CD14-positive monocyte (primary cell): Measurements from ENCODE around the gene ATP2B1. TPM values are rescaled to one million over a fixed set of nuclear protein-coding genes. Genes with fewer than 3 reads are reported as not detected.

ENCODE experiments used
- DNase-seq, 3 donors: peaks; one replicate each; pipeline ENCODE4 v3.0.0-alpha.2; 2011 to 2022
- H2AFZ ChIP-seq: 2 replicates; pipeline ENCODE4 v1.6.0; 2012; ENCODE audit warnings: mild to moderate bottlenecking, low read depth, low read length, inconsistent platforms; ENCODE audit not compliant: insufficient read depth, poor library complexity, severe bottlenecking
- H3K27ac ChIP-seq, 2 donors: 1 replicate in 1 of 2; 2 replicates in 1 of 2; pipeline ENCODE4 v1.5.1; 2012 to 2013; ENCODE audit warnings: low read length in 2 of 2, control low read depth in 1 of 2, inconsistent platforms in 1 of 2, low read depth in 1 of 2, mild to moderate bottlenecking in 1 of 2
- H3K27me3 ChIP-seq, 2 donors: one replicate each; pipeline versions ENCODE4 v1.6.0 to v1.6.1; 2011 to 2013; ENCODE audit warnings: low read length in 2 of 2; ENCODE audit not compliant: control insufficient read depth in 2 of 2, insufficient read depth in 2 of 2
- H3K36me3 ChIP-seq, 2 donors: replicated peaks in 1 of 2; 1 replicate in 1 of 2; 2 replicates in 1 of 2; pipeline versions ENCODE4 v1.5.1 to v1.6.1; 2012 to 2013; ENCODE audit warnings: low read length in 2 of 2, control low read depth in 1 of 2, inconsistent platforms in 1 of 2, mild to moderate bottlenecking in 1 of 2; ENCODE audit not compliant: insufficient read depth in 2 of 2, control insufficient read depth in 1 of 2
- H3K4me1 ChIP-seq, 2 donors: 1 replicate in 1 of 2; 2 replicates in 1 of 2; pipeline versions ENCODE4 v1.5.1 to v1.6.1; 2012 to 2013; ENCODE audit warnings: low read length in 2 of 2, control low read depth in 1 of 2, inconsistent platforms in 1 of 2, mild to moderate bottlenecking in 1 of 2, moderate library complexity in 1 of 2; ENCODE audit not compliant: insufficient read depth in 2 of 2, control insufficient read depth in 1 of 2
- H3K4me2 ChIP-seq: replicated peaks from 2 replicates; pipeline ENCODE3; 2012; ENCODE audit warnings: low read length, moderate library complexity, mild to moderate bottlenecking; ENCODE audit not compliant: poor library complexity, severe bottlenecking; ENCODE audit errors: extremely low read depth
- H3K4me3 ChIP-seq, 3 experiments: fragments of 200-600 bp in 1 of 3; sonication (generic) in 1 of 3; replicated peaks in 1 of 3; 1 replicate in 2 of 3; 2 replicates in 1 of 3; pipeline ENCODE4 v1.5.1; 2011 to 2013; ENCODE audit warnings: low read length in 3 of 3, mild to moderate bottlenecking in 3 of 3, control low read depth in 2 of 3, low read depth in 2 of 3, inconsistent platforms in 1 of 3, moderate library complexity in 1 of 3
- H3K79me2 ChIP-seq: 2 replicates; pipeline ENCODE4 v1.6.0; 2012; ENCODE audit warnings: mild to moderate bottlenecking, control low read depth, inconsistent platforms, low read length, moderate library complexity; ENCODE audit not compliant: insufficient read depth
- H3K9ac ChIP-seq: 2 replicates; pipeline ENCODE4 v1.6.0; 2017; ENCODE audit warnings: low read length, mild to moderate bottlenecking; ENCODE audit not compliant: insufficient read depth, poor library complexity, severe bottlenecking
- H3K9me3 ChIP-seq, 2 donors: replicated peaks in 1 of 2; 1 replicate in 1 of 2; 2 replicates in 1 of 2; pipeline versions ENCODE4 v1.5.1 to v1.6.1; 2012 to 2013; ENCODE audit warnings: low read length in 2 of 2, control low read depth in 1 of 2; ENCODE audit not compliant: control insufficient read depth in 1 of 2, insufficient read depth in 1 of 2
- H4K20me1 ChIP-seq: 2 replicates; pipeline ENCODE4 v1.6.0; 2012; ENCODE audit warnings: mild to moderate bottlenecking, low read length, control low read depth, moderate library complexity; ENCODE audit not compliant: insufficient read depth
- H3K27ac Mint-ChIP-seq, 7 donors: one replicate each; pipeline ENCODE4 v1.8.0; 2020; ENCODE audit warnings: mild to moderate bottlenecking in 7 of 7, mixed read lengths in 7 of 7, moderate library complexity in 6 of 7, inconsistent platforms in 2 of 7
- H3K27me3 Mint-ChIP-seq, 3 donors: one replicate each; pipeline ENCODE4 v1.8.0; 2021 to 2022; ENCODE audit warnings: low read depth in 3 of 3, mild to moderate bottlenecking in 3 of 3, mixed read lengths in 3 of 3, moderate library complexity in 3 of 3, inconsistent platforms in 1 of 3
- H3K36me3 Mint-ChIP-seq, 2 donors: one replicate each; pipeline ENCODE4 v1.8.0; 2020; ENCODE audit warnings: mixed read lengths in 2 of 2, inconsistent platforms in 1 of 2, mild to moderate bottlenecking in 1 of 2
- H3K4me1 Mint-ChIP-seq: one replicate; pipeline ENCODE4 v1.8.0; 2020; ENCODE audit warnings: mild to moderate bottlenecking, mixed read lengths
- H3K4me3 Mint-ChIP-seq, 2 donors: one replicate each; pipeline ENCODE4 v1.8.0; 2020; ENCODE audit warnings: mild to moderate bottlenecking in 2 of 2, mixed read lengths in 2 of 2, moderate library complexity in 1 of 2
- H3K9me3 Mint-ChIP-seq, 7 donors: one replicate each; pipeline ENCODE4 v1.8.0; 2020 to 2022; ENCODE audit warnings: mixed read lengths in 7 of 7, mild to moderate bottlenecking in 6 of 7, moderate library complexity in 6 of 7, inconsistent platforms in 2 of 7
- CTCF ChIP-seq: fragments of 200-600 bp; IDR thresholded peaks from one replicate; pipeline ENCODE4 v1.8.0; 2022; ENCODE audit warnings: antibody characterized with exemption, mild to moderate bottlenecking
- WGBS: methylation state at CpG from one replicate; pipeline ENCODE4 v1.1.5; 2013; ENCODE audit warnings: missing lambda C conversion rate; ENCODE audit not compliant: insufficient coverage; 5-methylcytosine and 5-hydroxymethylcytosine counted together
- intact Hi-C, 2 donors: fragments of 100-400 bp; cut with micrococcal nuclease; formaldehyde crosslinking; loops; one replicate each; pipeline versions ENCODE4 v1.15.0 to v1.15.1; 2023
- polyA plus RNA-seq, 3 donors: library from polyadenylated mRNA; depleted of rRNA in 1 of 3; unstranded in 2 of 3; stranded (reverse) in 1 of 3; fragments of 300-500 nt in 2 of 3; fragments of >200 nt in 1 of 3; fragmentation: Illumina TruSeq in 2 of 3; gene quantifications; 1 replicate in 2 of 3; 2 replicates in 1 of 3; pipeline ENCODE4 v1.2.3, GENCODE V29; 2012 to 2021

ATP2B1 gene
- polyA plus RNA-seq, 3 donors, result 35.9 to 59.3 (median 53.9) TPM

- peaks cover 2 to 5% of the 10 kb centered on the region in 2 donors for H3K36me3 Mint-ChIP-seq
Observed at GRCh38 chr12:89578499-89578898, 130.1 kb downstream of the ATP2B1 start.

GRCh38 chr12:89576572-89577220 lies 131.9 kb downstream of the ATP2B1 start:
- no peak overlapping the region for H3K4me2 ChIP-seq
- H3K79me2 ChIP-seq, result no peaks in the 10 kb centered on the region
- peaks cover 2% of the 10 kb centered on the region for H3K4me1 Mint-ChIP-seq
- H3K27me3 Mint-ChIP-seq, result peaks cover 0 to 5% (median 2%) of the 10 kb centered on the region in 3 donors
- TF ChIP-seq CTCF, result no peak
- no peak overlapping the region for H3K27ac ChIP-seq
- WGBS, result no CpG with 5 or more reads among the region's 1 CpG
- no peak overlapping the region for H3K4me3 ChIP-seq
- intact Hi-C loops, result no loop called here
- no peak overlapping the region for H3K9ac ChIP-seq
- H3K4me1 ChIP-seq, result no peaks in the 10 kb centered on the region
- H3K36me3 ChIP-seq, result no peaks in the 10 kb centered on the region
- no peaks in the 10 kb centered on the region for H3K27me3 ChIP-seq
- no peaks in the 10 kb centered on the region for H4K20me1 ChIP-seq
- H3K4me3 Mint-ChIP-seq, result no peak overlapping the region
- H2AFZ ChIP-seq, result no peak overlapping the region
- H3K27ac Mint-ChIP-seq, result no peak overlapping the region
- H3K36me3 Mint-ChIP-seq, result no peaks in the 10 kb centered on the region
- H3K9me3 ChIP-seq, result no peaks in the 10 kb centered on the region
- no peaks in the 10 kb centered on the region for H3K9me3 Mint-ChIP-seq
- no peak for DNase-seq

More at GRCh38 chr12:89578499-89578898, 130.1 kb downstream of the ATP2B1 start:
- H3K4me3 ChIP-seq, result no peak overlapping the region
- H2AFZ ChIP-seq, result no peak overlapping the region
- no peak overlapping the region for H3K27ac Mint-ChIP-seq
- intact Hi-C loops, result no loop called here
- TF ChIP-seq CTCF, result no peak
- no peak overlapping the region for H3K27ac ChIP-seq
- H3K4me3 Mint-ChIP-seq, result no peak overlapping the region
- H3K36me3 ChIP-seq, result no peaks in the 10 kb centered on the region
- no peaks in the 10 kb centered on the region for H3K79me2 ChIP-seq
- peaks cover 2% of the 10 kb centered on the region for H3K4me1 Mint-ChIP-seq
- H3K4me1 ChIP-seq, result no peaks in the 10 kb centered on the region
- no peak for DNase-seq
- H3K9ac ChIP-seq, result no peak overlapping the region
- no peaks in the 10 kb centered on the region for H4K20me1 ChIP-seq
- WGBS, result no CpG with 5 or more reads among the region's 2 CpGs
- H3K4me2 ChIP-seq, result no peak overlapping the region
- no peaks in the 10 kb centered on the region for H3K27me3 ChIP-seq
- H3K27me3 Mint-ChIP-seq, result peaks cover 0 to 3% (median 2%) of the 10 kb centered on the region in 3 donors
- H3K9me3 Mint-ChIP-seq, result peaks cover 0 to 2% (median 0%) of the 10 kb centered on the region in 7 donors
- H3K9me3 ChIP-seq, result no peaks in the 10 kb centered on the region
